ENCODE measurements around the gene KCNJ9.

The KCNJ9 gene

GRCh38 chr1:160101717-160102522, 20.6 kb downstream of the KCNJ9 start:
- Histone ChIP-seq H3K36me3 (replicated peaks; ENCODE audit: insufficient read depth, low read length) (no peaks in the 10 kb centered on the region), H3K9ac (ENCODE audit: low read length) (no peak overlapping the region), H3K27me3 (replicated peaks; ENCODE audit: insufficient read depth, low read length) (no peaks in the 10 kb centered on the region), H3K27ac (ENCODE audit: low read length) (no peak overlapping the region), H3K4me1 (ENCODE audit: low read length) (peaks cover 27% of the 10 kb centered on the region), H3K4me3 (ENCODE audit: low read length) (no peak overlapping the region), H3K9me2 (replicated peaks; ENCODE audit: insufficient read depth, low read length) (no peaks in the 10 kb centered on the region), H3K4me2 (ENCODE audit: low read depth, low read length) (no peak overlapping the region), H4K20me1 (ENCODE audit: insufficient read depth, low read length) (no peaks in the 10 kb centered on the region), H3K79me2 (ENCODE audit: low read length) (peaks cover 13% of the 10 kb centered on the region), H3F3A (ENCODE audit: insufficient read depth, low read length) (peaks cover 7% of the 10 kb centered on the region; the same call in 1 of the 2 replicates), H2AFZ (ENCODE audit: low read length) (peak overlapping the region; percentile 26; the same call in 1 of the 2 replicates), H3K9me3 (replicated peaks; ENCODE audit: insufficient read depth, low read length) (no peaks in the 10 kb centered on the region)
- DNase-seq: no peak
- no peak for TF ChIP-seq EZH2phosphoT487 (IDR thresholded peaks at IDR 0.05; ENCODE audit: low read length)
- TF ChIP-seq EZH2 (optimal IDR thresholded peaks at IDR 0.05; ENCODE audit: low read depth, low read length): no peak
- no peak for TF ChIP-seq CTCF (IDR thresholded peaks at IDR 0.05; ENCODE audit: low read length)

GRCh38 chr1:160103658-160104408, 22.5 kb downstream of the KCNJ9 start:
- no peaks in the 10 kb centered on the region for H3K9me3 ChIP-seq (replicated peaks; ENCODE audit: insufficient read depth, low read length)
- H3K79me2 ChIP-seq (ENCODE audit: low read length): no peaks in the 10 kb centered on the region
- no peak for DNase-seq
- H3K4me1 ChIP-seq (ENCODE audit: low read length): peaks cover 20% of the 10 kb centered on the region
- H3K9ac ChIP-seq (ENCODE audit: low read length): no peak overlapping the region
- no peak overlapping the region for H3K27ac ChIP-seq (ENCODE audit: low read length)
- H3K4me2 ChIP-seq (ENCODE audit: low read depth, low read length): no peak overlapping the region
- no peak overlapping the region for H3K4me3 ChIP-seq (ENCODE audit: low read length)
- H2AFZ ChIP-seq (ENCODE audit: low read length): no peak overlapping the region
- no peaks in the 10 kb centered on the region for H3K9me2 ChIP-seq (replicated peaks; ENCODE audit: insufficient read depth, low read length)
- peaks cover 7% of the 10 kb centered on the region; the same call in 1 of the 2 replicates for H3F3A ChIP-seq (ENCODE audit: insufficient read depth, low read length)
- TF ChIP-seq CTCF (IDR thresholded peaks at IDR 0.05; ENCODE audit: low read length) (no peak), EZH2phosphoT487 (IDR thresholded peaks at IDR 0.05; ENCODE audit: low read length) (no peak), EZH2 (optimal IDR thresholded peaks at IDR 0.05; ENCODE audit: low read depth, low read length) (no peak)
- no peaks in the 10 kb centered on the region for H3K36me3 ChIP-seq (replicated peaks; ENCODE audit: insufficient read depth, low read length)
- no peaks in the 10 kb centered on the region for H3K27me3 ChIP-seq (replicated peaks; ENCODE audit: insufficient read depth, low read length)
- H4K20me1 ChIP-seq (ENCODE audit: insufficient read depth, low read length): no peaks in the 10 kb centered on the region

GRCh38 chr1:160104486-160104885, 23.1 kb downstream of the KCNJ9 start:
- DNase-seq: no peak
- H3K36me3 ChIP-seq (replicated peaks; ENCODE audit: insufficient read depth, low read length): no peaks in the 10 kb centered on the region
- H4K20me1 ChIP-seq (ENCODE audit: insufficient read depth, low read length): no peaks in the 10 kb centered on the region
- H3F3A ChIP-seq (ENCODE audit: insufficient read depth, low read length): peaks cover 2% of the 10 kb centered on the region; the same call in 1 of the 2 replicates
- no peak overlapping the region for H3K9ac ChIP-seq (ENCODE audit: low read length)
- no peaks in the 10 kb centered on the region for H3K9me3 ChIP-seq (replicated peaks; ENCODE audit: insufficient read depth, low read length)
- peaks cover 16% of the 10 kb centered on the region for H3K4me1 ChIP-seq (ENCODE audit: low read length)
- no peak for TF ChIP-seq EZH2 (optimal IDR thresholded peaks at IDR 0.05; ENCODE audit: low read depth, low read length)
- no peak for TF ChIP-seq EZH2phosphoT487 (IDR thresholded peaks at IDR 0.05; ENCODE audit: low read length)
- TF ChIP-seq CTCF (IDR thresholded peaks at IDR 0.05; ENCODE audit: low read length): no peak
- no peak overlapping the region for H2AFZ ChIP-seq (ENCODE audit: low read length)
- no peak overlapping the region for H3K4me2 ChIP-seq (ENCODE audit: low read depth, low read length)
- H3K9me2 ChIP-seq (replicated peaks; ENCODE audit: insufficient read depth, low read length): no peaks in the 10 kb centered on the region
- no peak overlapping the region for H3K27ac ChIP-seq (ENCODE audit: low read length)
- H3K27me3 ChIP-seq (replicated peaks; ENCODE audit: insufficient read depth, low read length): no peaks in the 10 kb centered on the region
- H3K4me3 ChIP-seq (ENCODE audit: low read length): no peak overlapping the region
- H3K79me2 ChIP-seq (ENCODE audit: low read length): no peaks in the 10 kb centered on the region
